HepG2 (cell line): ENCODE results near the gene RIPK1. TPM values are rescaled to one million over a fixed set of nuclear protein-coding genes. Genes with fewer than 3 reads are reported as not detected.

Experiments used
- CHD2 ChIP-seq: IDR thresholded peaks from 2 replicates; pipeline ENCODE4 v1.6.1; 2011; ENCODE audit warnings: low read depth, low read length, improper control_type of control experiment
- EED ChIP-seq: sonication (generic); formaldehyde crosslinking; IDR thresholded peaks from 2 replicates; pipeline ENCODE4 v1.5.0; 2020; ENCODE audit warnings: mild to moderate bottlenecking, missing genetic modification reagents
- ELF1 ChIP-seq: sonication (generic); formaldehyde crosslinking; IDR thresholded peaks from 2 replicates; pipeline ENCODE4 v1.4.0; 2020; ENCODE audit warnings: missing genetic modification reagents
- EP300 ChIP-seq, 3 experiments: sonication (generic) in 1 of 3; formaldehyde crosslinking in 1 of 3; IDR thresholded peaks; 2 replicates each; pipeline versions ENCODE4 v1.5.1 to v1.6.1; 2011 to 2020; ENCODE audit warnings: low read depth in 2 of 3, low read length in 2 of 3, borderline replicate concordance in 1 of 3, improper control_type of control experiment in 1 of 3, mild to moderate bottlenecking in 1 of 3, missing genetic modification reagents in 1 of 3, moderate library complexity in 1 of 3
- FOXK1 ChIP-seq: sonication (generic); formaldehyde crosslinking; IDR thresholded peaks from 2 replicates; pipeline ENCODE4 v1.4.0; 2020; ENCODE audit warnings: low read depth, missing genetic modification reagents, borderline replicate concordance
- FOXO4 ChIP-seq: sonication (generic); formaldehyde crosslinking; conservative IDR thresholded peaks from 2 replicates; pipeline ENCODE4 v1.8.1; 2023; ENCODE audit warnings: missing genetic modification reagents
- HDAC2 ChIP-seq: sonication (generic); formaldehyde crosslinking; IDR thresholded peaks from 2 replicates; pipeline ENCODE4 v1.4.0; 2020; ENCODE audit warnings: missing genetic modification reagents
- HINFP ChIP-seq: sonication (generic); formaldehyde crosslinking; IDR thresholded peaks from 2 replicates; pipeline ENCODE4 v1.4.0; 2020; ENCODE audit warnings: low read depth, mild to moderate bottlenecking, missing genetic modification reagents
- NFKBIZ ChIP-seq: IDR thresholded peaks from 2 replicates; pipeline ENCODE4 v1.6.1; 2018; ENCODE audit warnings: missing genetic modification reagents, missing compliant biosample characterization
- NR2F6 ChIP-seq, 2 experiments: IDR thresholded peaks; 2 replicates each; pipeline ENCODE4 v1.6.1; 2016; ENCODE audit warnings: antibody characterized with exemption in 1 of 2, mild to moderate bottlenecking in 1 of 2
- POLR2A ChIP-seq, 2 experiments: IDR thresholded peaks; 2 replicates each; pipeline ENCODE4 v1.6.1; 2011; ENCODE audit warnings: low read depth in 2 of 2, low read length in 2 of 2, mild to moderate bottlenecking in 1 of 2, moderate library complexity in 1 of 2; ENCODE audit not compliant: insufficient read depth in 1 of 2
- PRPF4 ChIP-seq: fragments of 200-400 bp; formaldehyde crosslinking; IDR thresholded peaks from 2 replicates; pipeline ENCODE4 v1.6.1; 2016; ENCODE audit warnings: low read length, low read depth; ENCODE audit not compliant: poor library complexity, severe bottlenecking
- SAP130 ChIP-seq: IDR thresholded peaks from 2 replicates; pipeline ENCODE4 v1.6.1; 2016; ENCODE audit warnings: low read depth
- STAT5B ChIP-seq: sonication (generic); formaldehyde crosslinking; IDR thresholded peaks from 2 replicates; pipeline ENCODE4 v1.4.0; 2020; ENCODE audit warnings: missing genetic modification reagents
- TCF7 ChIP-seq: sonication (generic); IDR thresholded peaks from 2 replicates; pipeline ENCODE4 v1.6.1; 2016; ENCODE audit warnings: antibody characterized with exemption, low read depth
- THRA ChIP-seq: sonication (generic); formaldehyde crosslinking; IDR thresholded peaks from 2 replicates; pipeline ENCODE4 v1.4.0; 2020; ENCODE audit warnings: missing genetic modification reagents, borderline replicate concordance
- ZFP36L1 ChIP-seq: sonication (generic); formaldehyde crosslinking; IDR thresholded peaks from 2 replicates; pipeline ENCODE4 v1.8.0; 2022; ENCODE audit warnings: mild to moderate bottlenecking, missing genetic modification reagents, moderate library complexity
- ZMYM4 ChIP-seq: sonication (generic); formaldehyde crosslinking; IDR thresholded peaks from 2 replicates; pipeline ENCODE4 v1.8.1; 2023; ENCODE audit warnings: mild to moderate bottlenecking, missing genetic modification reagents
- ZNF205 ChIP-seq: IDR thresholded peaks from 2 replicates; pipeline ENCODE4 v1.6.1; 2018; ENCODE audit warnings: missing biosample characterization, missing genetic modification reagents
- ZNF362 ChIP-seq: sonication (generic); formaldehyde crosslinking; IDR thresholded peaks from 2 replicates; pipeline ENCODE4 v1.4.0; 2020; ENCODE audit warnings: missing genetic modification reagents, mild to moderate bottlenecking, borderline replicate concordance
- ZNF691 ChIP-seq: sonication (generic); formaldehyde crosslinking; IDR thresholded peaks from 2 replicates; pipeline ENCODE4 v1.4.0; 2020; ENCODE audit warnings: missing genetic modification reagents, low read depth, mild to moderate bottlenecking, borderline replicate concordance
- ZNF772 ChIP-seq: sonication (generic); formaldehyde crosslinking; IDR thresholded peaks from 2 replicates; pipeline ENCODE4 v1.5.0; 2020; ENCODE audit warnings: mild to moderate bottlenecking, missing genetic modification reagents
- ZNF850 ChIP-seq: sonication (generic); formaldehyde crosslinking; conservative IDR thresholded peaks from 2 replicates; pipeline ENCODE4 v1.9.0; 2021; ENCODE audit warnings: mild to moderate bottlenecking, missing genetic modification reagents
- polyA plus RNA-seq, 8 experiments: library from polyadenylated mRNA; depleted of rRNA in 3 of 8; stranded (reverse) in 7 of 8; unstranded in 1 of 8; fragments of >200 nt; fragmentation: Illumina TruSeq in 4 of 8; extraction: Trizol in 4 of 8; gene quantifications; 2 replicates each; pipeline versions ENCODE4 v1.2.1 to v1.2.3, GENCODE V29; 2011 to 2016; ENCODE audit warnings: low read depth in 4 of 8, missing spikeins in 1 of 8, mixed read lengths in 1 of 8; ENCODE audit not compliant: insufficient read depth in 1 of 8
- total RNA-seq, 5 experiments: library from RNA; depleted of rRNA; stranded (reverse); fragments of >200 nt; fragmentation: Illumina TruSeq; extraction: Trizol; gene quantifications; 2 replicates each; pipeline ENCODE4 v1.2.3, GENCODE V29; 2016; ENCODE audit warnings: low read depth in 1 of 5

The RIPK1 gene
- total and polyA plus RNA-seq, 2 of the 13 experiments (the other 11 are each of a cell fraction or from before 2014, with no cell fraction given): 9.0 to 10.3 TPM

- no peak for TF ChIP-seq ZNF362 (CRISPR knock-in tag)
- TF ChIP-seq THRA (CRISPR knock-in tag): peak; percentile 78; the same call in 1 of the 2 replicates
- peak in 1 of 2 experiments; percentile 92; a peak in 2 of 4 replicates for TF ChIP-seq EP300 (IDR thresholded peaks at IDR 0.05; ENCODE audit: low read depth in 2 of 2, low read length in 2 of 2)
- peak; percentile 66; the same call in 1 of the 2 replicates for TF ChIP-seq EP300 (CRISPR knock-in tag; IDR thresholded peaks at IDR 0.05; ENCODE audit: borderline replicate concordance)
- peak; percentile 77; the same call in 1 of the 2 replicates for TF ChIP-seq ZFP36L1 (CRISPR knock-in tag)
- TF ChIP-seq ZNF850 (CRISPR knock-in tag): 0 out of 2 replicates have a peak, but pooled peaks have one; percentile 20
- TF ChIP-seq FOXO4 (CRISPR knock-in tag): peak; percentile 92; the same call in 1 of the 2 replicates
- TF ChIP-seq TCF7: peak; percentile 59; the same call in 1 of the 2 replicates
- no peak for TF ChIP-seq NR2F6 (IDR thresholded peaks at IDR 0.05)
- peak; percentile 34; the same call in 1 of the 2 replicates for TF ChIP-seq NR2F6 (CRISPR knock-in tag; IDR thresholded peaks at IDR 0.05)
- TF ChIP-seq ZNF691 (CRISPR knock-in tag): peak; percentile 40; the same call in 1 of the 2 replicates
- TF ChIP-seq EED (CRISPR knock-in tag): no peak
- peak; percentile 73 for TF ChIP-seq ELF1 (CRISPR knock-in tag)
- peak; percentile 36; the same call in 1 of the 2 replicates for TF ChIP-seq ZMYM4 (CRISPR knock-in tag)
- peak; percentile 61; the same call in 1 of the 2 replicates for TF ChIP-seq STAT5B (CRISPR knock-in tag)
- no peak for TF ChIP-seq CHD2
- TF ChIP-seq ZNF772 (CRISPR knock-in tag): no peak
- TF ChIP-seq HDAC2: peak; percentile 68; the same call in 1 of the 2 replicates
- TF ChIP-seq NFKBIZ (CRISPR knock-in tag): peak; percentile 89
- TF ChIP-seq HINFP (CRISPR knock-in tag): 0 out of 2 replicates have a peak, but pooled peaks have one; percentile 3
- no peak for TF ChIP-seq PRPF4
- peak; percentile 67 for TF ChIP-seq SAP130 (CRISPR knock-in tag)
- TF ChIP-seq POLR2A (IDR thresholded peaks at IDR 0.05; ENCODE audit: insufficient read depth in 1 of 2, low read depth in 2 of 2, low read length in 2 of 2): peak in 1 of 2 experiments; percentile 37; a peak in 1 of 4 replicates
- peak; percentile 55; the same call in 1 of the 2 replicates for TF ChIP-seq FOXK1 (CRISPR knock-in tag)
- peak; percentile 71; the same call in 1 of the 2 replicates for TF ChIP-seq ZNF205 (CRISPR knock-in tag)
Observed at GRCh38 chr6:3135668-3136291, 67.5 kb downstream of the RIPK1 start (continued).
